CD4-positive, alpha-beta T cell treated with Interleukin-6 for 4 hours (primary cell): ENCODE results near the gene IL1RN.

Experiments used
- DNase-seq: peaks from one replicate; pipeline ENCODE4 v3.0.0-alpha.2; 2020; ENCODE audit warnings: mixed read lengths

Gene IL1RN

DNA sequence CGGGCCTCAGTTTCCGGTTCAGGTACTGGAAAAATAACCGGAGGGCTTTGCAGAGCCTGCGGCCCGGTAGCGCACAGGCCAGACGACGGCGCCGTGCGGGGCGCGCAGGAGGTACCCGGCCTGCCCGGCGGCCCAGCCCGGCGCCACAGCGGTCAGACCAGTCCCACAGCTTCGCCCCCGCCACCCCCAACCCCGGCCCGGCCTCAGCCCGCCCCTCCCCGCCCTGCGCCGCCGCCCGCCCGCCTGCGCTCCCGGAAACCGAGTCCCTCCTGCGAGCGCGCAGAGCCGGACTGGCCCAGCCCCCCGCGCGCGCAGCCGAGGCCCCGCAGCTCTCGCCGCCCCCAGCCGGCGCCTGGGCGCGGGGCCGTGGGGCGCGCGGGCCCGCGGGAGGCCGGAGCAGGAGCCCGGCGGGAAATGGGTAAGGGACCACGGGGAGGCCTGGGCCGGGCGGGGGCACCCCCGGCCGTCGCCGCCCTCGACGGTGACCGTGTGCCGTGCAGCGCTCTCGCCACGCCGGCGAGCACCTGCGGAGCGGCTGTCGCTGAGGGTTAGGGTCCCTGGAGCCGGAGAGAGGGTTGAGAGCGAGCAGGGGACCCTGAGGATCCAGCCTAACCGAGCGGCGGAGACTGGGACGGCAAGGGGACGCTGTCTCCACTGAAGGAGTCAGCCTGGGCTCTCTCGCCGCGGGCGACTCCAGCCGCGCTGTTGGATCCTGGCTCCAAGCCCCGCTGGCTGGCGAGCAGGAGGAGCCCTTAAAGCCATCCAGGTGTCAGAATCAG lies 29.9 kb downstream of the IL1RN start:
- DNase-seq, result peak; percentile 70

DNA sequence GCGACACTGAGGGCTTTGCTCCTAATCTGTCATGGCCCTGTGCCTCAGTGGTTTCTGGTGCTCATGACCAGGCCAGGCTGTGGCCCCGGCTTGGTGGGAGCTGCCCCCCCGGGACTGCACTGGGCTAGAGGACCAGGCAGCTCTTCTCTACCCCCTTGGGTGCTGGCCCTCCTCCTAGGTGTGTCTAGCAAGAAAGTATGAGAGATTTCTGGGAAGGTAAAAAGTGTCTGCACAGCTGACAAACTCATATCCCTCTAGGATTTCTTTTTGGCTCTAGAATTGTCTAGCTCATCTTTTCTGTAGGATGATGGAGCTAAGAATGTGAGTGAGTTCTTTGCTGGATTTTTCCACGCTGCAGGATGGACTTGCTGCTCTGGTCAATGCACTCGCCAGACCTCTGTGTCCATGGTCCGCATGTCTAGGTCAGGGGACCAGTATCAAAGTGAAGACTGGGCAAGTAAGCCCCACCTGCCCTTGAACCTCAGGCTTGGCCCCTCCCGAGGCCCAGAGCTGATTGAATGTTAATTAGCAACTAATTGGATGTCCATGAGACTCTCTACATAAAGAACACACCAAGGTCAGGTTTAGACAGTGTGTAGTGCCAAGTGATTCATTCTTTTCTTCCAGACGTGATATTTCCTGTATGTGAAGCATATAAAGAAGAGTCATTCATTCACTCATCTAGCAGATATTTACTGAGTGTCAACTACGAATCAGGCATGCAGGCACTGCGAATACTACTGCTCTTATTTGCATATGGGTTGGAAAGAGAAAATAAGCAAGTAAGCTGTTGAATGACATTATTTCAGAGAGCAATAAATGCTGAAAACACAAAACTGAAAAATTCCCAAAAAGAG lies 30.7 kb downstream of the IL1RN start:
- peak; percentile 43 for DNase-seq

DNA sequence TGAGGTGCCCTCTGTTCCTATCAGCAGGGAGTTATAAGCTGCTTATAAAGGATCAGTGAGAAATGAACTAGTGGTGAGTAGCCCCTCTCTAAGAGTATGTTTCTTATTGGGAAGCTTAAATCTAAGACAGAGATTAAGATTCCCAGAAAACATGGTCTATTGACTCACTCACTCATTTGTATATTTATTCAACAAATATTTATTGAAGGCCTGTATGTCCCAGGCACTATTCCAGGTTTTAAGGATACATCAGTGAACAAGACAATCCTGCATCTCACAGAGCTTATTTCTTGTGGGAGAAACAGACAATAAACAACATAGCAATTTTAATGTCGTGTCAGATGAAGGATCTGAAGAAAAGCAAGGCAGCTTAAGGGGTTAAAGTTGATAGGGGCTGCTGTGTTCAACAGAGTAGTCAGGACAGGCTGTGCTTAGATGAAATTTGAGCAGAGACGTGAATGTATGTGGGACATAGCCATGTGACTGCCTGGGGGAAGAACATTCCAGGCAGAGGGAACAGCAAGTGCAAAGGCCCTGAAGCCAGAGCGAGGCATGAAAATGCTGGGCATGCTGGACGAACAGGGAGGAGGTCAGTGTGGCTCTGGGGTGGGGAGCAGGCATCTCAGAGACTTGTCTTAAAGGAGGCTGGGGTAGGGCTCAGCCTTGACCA lies 31.6 kb downstream of the IL1RN start:
- no peak for DNase-seq

DNA sequence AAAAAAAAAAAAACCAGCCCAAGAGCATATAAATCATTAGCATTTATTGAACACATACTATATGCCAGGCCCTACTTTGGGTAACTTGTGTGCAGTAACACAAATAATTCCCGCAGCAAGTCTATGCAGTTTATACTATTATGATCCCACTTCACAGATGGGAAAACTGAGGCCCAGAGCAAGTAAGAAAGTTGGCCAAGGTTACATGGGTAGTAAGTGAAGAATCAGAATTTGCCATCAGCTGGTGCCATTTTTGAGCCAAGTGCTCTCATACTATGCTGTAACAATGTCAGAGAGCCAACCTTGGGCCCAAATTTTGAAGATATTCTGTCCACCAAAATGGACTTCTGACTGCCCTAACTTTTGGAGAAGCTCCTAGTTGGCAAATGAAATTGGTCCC lies 32.9 kb downstream of the IL1RN start:
- DNase-seq, result no peak

DNA sequence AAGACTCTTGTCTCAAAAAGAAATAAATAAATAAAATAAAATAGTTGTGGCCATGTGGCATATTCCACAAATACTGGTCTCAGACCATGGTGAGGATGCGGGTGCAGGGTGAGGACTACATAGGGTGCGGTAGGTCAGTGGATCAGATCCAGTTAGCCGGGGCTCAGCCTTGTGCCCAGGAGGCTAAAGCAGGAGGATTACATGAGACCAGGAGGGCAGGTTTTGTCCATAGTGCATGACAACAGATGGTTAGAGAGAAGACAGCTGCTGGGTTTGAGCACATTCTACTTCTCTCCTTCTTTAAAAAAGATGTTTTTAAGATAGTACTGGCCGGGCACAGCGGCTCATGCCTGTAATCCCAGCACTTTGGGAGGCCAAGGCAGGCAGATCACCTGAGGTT lies 33.6 kb downstream of the IL1RN start:
- no peak for DNase-seq

DNA sequence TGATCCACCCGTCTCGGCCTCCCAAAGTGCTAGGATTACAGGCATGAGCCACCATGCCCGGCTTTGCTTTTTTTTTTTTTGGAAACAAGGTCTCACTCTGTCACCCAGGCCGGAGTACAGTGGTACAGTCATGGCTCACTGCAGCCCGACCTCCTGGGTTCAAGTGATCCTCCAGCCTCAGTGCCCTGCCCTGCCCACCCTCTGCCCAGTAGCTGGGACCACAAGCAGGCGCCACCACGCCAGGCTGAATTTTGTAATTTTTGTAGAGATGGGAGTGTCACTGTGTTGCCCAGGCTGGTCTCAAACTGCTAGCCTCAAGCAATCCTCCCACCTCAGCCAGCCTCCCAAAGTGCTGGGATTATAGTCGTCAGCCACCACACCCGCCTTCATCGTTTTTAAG lies 34.8 kb downstream of the IL1RN start:
- DNase-seq, result no peak

DNA sequence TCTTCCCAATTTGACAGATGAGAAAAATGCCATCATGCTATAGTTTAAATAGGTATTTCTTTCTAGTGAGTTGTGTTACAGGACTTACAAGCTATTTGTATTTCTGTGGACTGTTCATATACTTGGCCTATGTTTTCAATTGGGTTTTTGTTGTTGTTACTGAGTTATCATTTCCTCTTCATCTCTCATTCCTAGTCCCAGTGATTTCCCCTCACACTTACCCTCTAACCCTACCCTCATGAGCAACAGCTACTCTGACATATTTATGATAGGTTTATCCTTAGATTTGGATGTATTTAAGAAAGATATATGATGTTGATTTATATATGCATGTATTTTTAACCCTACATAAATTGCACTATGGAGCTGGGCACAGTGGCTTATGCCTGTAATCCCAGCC lies 35.5 kb downstream of the IL1RN start:
- no peak for DNase-seq

DNA sequence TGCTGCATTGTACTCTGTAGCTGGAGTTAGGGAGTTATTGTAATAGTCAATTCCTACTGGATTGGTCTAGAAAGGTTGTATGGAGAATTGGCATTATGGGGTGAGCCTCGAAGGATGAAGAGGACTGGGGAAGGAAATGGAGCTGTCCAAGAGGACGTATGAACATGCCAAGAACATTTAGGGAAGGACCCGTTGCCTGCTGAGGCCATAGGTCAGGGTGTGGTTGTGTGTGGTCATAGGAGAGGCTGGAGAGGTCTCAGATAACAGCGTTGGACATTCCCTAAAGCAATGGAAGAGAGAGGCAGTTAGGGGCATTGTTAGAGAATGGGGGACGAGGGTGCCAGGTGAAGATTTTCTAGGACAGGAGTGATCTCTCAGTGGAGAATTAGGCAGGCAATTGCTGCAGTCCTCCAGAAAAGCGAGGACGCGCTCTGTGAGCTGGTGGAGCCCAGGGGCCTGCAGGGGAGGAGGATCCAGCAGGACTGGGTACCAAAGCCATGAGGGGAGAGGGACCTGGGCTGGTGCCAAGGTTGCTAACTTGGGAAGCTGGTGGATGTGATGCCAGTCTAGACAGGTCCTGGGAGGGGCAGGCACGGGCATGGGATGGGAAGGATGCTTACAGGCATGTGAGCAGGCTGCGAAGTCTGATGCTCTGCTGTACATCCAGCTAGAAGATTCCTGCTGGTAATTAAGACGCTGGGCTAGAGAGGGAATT lies 37.0 kb downstream of the IL1RN start:
- DNase-seq, result no peak

DNA sequence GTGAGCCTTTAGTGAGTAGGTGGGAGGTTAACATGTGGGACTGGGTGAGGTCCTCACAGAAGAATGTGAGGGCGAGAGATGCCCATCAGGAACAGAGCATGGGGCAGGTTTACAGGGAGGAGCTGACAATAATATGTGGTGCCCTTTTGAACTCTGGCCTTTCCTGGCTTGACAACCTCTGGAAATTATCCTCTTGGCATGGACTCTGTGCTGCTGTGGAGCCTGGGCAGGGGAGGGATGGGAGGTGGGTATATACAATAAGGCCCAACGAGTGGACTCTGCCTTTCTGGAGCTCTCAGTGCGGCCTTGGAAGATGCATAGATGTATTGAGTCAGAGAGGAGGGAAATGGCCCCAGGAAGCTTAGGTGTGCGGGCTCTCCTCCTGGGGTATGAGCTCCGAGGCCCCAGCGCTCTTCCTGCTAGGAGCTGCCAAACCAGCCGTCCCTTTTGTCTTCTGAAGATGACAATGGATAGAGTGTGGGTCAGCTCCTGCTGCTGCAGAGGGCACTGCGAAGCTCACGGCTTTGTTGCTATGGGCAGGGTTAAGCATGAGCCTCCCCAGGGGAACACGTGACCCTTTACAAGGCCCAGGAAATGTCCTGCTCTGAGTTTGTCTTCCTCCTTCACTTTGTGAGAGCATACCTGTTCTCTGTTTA lies 37.7 kb downstream of the IL1RN start:
- no peak for DNase-seq

DNA sequence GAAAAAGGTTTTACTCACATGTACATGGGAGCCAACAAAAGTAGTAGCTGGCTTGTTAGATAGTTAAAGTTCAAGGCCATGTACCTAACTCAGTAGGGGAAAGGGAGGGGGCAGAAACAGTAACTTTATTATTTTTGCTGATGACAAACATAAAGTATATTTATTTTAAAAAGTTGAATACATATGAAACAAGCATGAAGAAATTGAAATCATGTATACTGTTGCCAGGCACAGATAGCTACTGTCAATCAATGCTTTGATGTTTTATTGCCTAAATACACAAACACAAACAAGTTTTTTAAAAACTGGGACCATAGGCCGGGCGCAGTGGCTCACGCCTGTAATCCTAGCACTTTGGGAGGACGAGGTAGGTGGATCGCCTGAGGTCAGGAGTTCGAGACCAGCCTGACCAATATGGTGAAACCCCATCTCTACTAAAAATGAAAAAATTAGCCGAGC lies 38.8 kb downstream of the IL1RN start:
- no peak for DNase-seq

DNA sequence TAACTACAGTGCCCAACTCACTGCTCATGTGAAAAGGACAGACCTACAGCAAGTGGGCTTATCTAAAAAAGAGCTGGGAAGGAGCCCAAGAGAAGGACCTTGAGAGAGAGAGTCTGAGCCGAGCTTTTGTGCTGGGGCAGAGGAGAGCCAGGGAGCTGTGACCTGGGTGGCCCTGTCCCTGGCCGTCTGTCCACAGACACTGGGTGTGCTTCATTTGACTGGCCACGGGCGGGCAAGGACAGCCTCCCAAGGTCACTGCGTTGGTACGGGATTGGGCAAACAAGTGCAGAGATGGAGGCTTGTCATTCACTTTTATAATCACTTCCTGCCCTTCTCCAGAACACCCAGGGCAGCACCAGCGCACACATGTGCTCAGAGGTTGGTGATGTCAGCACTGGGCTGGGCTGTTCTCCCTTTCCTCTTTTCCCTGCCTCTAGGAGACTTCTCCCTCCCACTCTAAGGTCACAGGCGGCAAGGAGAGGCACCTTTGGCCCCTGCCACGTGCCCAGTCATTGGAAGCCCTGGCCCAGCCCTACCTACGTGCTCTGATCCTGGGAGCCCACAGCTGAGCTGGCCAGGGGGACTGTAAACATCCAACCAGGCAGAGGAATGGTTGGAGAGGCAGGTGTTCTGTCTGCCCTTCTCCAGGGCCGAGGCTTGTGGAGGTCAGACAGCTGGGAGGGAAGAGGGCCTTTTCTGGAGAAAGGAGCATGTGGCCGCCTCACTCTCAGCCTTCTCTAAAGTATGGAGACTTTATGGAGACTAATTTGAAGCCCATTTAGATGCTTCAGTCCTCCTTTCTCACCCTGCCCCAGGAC lies 39.9 kb downstream of the IL1RN start:
- DNase-seq, result peak; percentile 67

DNA sequence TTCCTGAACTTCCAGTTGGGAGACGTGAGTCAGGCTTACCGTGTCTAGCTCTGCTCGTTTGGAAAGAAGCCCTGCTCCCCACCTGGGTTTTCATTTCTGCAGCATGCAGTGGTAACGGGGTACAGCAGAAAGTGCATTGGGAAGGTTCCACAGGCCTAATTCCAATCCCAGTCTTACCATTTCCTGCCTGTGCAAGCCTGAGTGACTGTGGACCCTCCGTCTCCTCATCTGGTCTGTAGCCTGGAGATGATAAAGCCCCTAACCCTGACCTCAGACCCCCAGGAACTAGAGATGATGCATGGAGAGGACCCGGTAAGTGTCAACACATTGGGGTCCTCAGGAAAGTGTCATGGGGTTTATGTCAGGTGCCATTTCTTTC lies 40.6 kb downstream of the IL1RN start:
- no peak for DNase-seq

DNA sequence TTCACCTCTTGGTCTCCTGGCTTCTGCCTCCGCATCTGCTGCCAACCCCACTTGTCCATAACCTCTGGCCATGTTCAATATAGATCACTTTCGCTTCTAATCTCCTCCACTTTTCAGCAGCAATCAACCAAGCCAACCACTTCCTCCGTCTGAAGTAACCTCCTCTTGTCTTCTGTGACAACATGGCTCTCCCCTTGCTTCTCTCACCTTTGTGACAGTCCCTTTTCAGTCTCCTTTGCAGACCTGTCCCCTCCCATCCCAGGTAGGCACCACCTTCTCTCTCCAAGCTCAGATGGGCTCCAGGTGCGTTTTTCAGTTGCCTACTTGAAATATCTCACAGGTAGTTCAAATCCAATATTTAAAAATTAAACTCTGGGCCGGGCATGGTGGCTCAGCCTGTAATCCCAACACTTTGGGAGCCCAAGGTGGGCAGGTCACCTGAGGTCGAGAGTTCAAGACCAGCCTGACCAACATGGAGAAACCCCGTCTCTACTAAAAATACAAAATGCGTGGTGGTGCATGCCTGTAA lies 41.7 kb downstream of the IL1RN start:
- DNase-seq, result peak; percentile 58

DNA sequence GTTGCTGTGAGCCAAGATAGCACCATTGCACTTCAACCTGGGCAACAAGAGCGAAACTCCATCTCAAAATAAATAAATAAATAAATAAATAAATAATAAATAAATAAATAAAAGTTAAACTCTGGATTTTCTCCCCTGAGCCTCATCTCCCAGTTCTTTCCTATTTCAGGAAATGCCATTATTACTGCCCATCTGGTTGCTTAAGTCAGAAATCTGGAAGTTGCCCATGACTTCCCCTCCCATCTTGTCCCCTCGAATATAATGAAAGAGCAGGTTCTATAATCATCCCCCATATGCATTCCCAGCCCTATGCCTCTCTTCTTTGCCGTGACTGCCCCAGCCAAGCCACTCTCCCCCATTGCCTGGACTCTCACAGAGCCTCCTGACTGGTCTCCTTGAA lies 42.2 kb downstream of the IL1RN start:
- no peak for DNase-seq

DNA sequence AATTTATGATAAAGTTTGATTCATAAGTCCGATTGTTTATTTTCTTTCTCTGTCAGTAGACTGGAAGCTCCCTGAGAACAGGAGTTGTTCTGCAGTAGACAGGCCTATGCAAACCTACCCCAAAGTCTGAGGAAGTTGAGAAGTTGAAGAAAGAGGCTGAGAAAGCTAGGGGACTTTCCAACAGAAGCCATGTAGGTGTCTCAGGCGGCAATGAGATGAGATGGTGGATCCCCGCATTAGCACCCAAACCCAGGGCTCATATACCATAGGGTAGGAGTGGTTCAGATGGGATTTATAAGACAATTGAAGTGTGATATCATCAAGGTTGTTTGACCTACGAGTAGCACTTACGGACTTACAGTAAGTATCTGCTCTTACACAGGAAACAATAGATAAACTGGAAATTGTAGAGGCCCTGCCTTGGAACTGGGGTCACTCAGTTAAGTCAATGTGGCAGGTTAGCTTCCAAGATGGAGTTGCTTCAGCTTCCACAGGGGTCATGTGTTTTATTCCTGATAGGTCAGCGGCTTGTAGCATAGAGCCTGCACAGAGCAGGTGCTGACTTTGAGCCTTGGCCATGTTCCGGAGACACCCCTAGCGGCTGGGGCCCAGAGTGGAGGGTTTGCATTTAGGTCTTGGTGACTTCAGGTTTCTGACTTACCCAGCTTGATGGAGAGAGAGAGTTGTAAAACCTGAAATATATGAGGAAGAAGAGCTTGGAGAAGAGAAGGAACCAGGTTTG lies 44.1 kb downstream of the IL1RN start:
- DNase-seq, result no peak

DNA sequence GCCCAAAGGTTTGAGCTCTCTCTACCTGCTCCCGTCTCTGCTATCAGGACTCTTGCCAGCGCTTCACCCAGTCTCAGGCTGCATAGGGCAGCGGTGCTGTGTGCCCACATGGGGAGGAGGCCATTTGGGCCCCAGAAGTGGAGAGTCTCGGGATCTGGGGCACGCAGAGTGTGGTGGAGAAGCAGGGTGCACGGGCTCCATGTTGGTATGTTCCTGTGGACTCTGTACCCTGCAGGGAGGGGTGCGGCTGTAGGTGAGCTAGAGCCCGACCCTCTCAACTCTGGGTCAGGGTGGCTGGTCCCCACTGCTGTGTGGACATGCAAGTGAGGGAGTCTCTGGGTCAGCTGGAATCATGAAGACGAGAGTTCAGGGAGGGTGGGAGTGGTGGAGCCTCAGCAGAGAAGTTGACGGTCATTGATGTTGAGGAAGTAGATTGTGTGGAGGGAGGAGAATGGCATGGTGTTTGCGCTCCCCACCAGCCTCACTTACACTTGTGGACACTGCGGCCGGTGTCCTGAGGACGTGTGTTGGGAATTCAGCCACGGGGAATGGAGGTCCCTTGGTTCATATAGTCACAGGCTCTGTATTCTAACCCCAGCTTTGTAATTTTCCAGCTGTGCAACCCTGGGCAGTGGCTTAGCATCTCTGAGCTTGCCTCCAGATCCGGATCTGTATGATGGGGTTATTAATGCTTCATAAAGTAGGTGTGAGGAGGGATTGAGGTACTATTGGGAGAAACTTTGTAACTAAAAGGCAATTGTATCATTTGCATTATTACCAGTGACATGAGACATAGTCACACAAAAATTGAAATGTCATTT lies 45.5 kb downstream of the IL1RN start:
- no peak for DNase-seq

DNA sequence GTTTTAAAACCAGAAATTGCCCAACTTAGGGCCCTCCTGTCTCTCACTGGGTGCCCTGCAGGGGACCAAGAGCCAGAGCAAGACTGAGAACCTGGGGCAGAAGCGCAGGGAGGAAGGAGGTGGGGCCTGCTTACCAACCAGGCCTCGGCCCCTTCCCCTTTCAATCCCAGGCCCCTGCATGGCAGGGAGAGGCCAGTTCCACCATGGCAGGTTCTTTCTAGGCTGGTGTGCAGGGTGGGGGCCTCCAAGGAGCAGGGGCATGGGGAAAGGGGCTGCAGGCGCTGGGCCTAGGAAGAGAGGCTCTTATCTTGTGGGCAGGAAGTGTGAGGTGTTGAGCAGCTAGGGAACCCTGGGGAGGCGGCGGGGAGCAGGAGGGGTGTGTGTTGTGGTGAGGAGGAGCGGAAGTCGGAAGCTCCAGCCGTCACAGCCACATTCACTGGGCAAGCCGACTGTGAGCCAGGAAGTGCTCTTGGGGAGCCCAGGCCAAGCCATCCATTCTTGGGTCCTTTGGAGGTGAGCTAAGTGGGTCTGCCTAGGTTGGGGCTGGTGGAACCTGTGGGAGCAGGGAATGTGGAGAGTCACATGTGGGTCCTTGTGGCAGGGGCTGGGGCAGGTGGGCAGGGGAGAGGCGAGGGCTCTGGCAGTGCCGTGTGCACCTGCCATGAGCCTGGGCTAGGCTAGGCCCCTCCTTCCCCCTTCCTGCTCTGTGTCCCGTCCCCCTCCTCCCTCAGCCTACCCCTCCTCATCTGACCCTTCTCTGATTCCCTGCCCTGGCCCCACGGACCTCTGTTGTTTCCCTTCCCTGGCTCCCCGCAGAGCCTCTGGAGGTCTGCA lies 46.4 kb downstream of the IL1RN start, which contains the start of gene PSD4:
Gene PSD4, plus strand, starts transcription at position 430 of the 834 bp plus-strand sequence. CDS start 8,486 bp downstream, outside the sequence.
- DNase-seq, result peak; percentile 92

DNA sequence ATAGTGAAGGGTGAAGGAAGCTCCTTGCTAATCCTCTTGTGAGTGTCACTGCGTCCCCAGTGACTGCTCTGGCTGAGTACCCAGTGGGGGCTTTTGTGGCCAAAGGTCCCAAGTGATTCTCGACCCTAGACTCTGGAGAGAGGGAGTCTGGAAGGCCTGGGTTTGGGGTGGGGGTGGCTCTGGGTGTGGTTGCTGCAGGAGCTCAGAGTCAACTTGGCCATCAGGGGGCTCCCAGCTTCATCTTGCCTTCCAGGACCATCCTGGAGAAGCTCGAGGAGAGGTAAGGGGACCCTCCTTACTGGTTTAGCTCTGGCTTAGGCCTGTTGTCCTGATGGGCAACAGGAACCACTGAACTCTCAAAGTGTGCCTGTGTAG lies 47.0 kb downstream of the IL1RN start:
- no peak for DNase-seq
